ENCODE measurements around the gene THRAP3. TPM values are rescaled to one million over a fixed set of nuclear protein-coding genes. Genes with fewer than 3 reads are reported as not detected.

Gene THRAP3
- total and polyA plus RNA-seq, 9 of the 15 experiments (the other 6 are each of a cell fraction or from before 2014, with no cell fraction given) = 66.2 to 135 (median 113) TPM

DNA sequence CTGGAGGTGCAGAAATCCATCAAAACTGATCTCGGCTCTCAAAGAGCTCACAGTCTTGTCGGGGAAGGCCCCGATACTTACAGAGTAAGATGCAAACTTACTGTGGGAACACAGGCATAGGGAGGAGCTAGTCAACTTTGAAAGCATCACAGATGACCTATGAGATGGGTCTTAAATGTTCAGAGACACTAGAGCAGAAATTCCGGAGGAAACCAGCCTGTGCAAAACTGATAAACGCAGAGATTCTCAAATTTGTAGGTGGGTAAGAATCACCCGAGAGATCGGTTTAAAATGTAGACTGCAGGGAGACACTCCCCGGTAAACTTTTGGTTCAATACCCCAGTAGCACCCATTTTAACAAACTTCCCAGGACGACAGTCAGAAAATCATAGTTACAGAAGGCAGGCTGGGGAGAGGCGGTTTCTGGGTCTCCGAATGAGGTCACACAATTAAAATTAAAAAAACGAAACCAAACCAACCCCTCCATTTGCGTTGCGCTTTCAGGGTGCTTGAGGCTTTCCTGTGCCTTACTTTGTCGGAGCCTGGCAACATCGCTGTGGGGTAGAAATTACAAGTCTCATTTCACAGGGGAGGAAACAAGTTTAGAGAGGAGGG is 755 bp upstream of the THRAP3 start (continued):
- TF ChIP-seq, protein P1, sequence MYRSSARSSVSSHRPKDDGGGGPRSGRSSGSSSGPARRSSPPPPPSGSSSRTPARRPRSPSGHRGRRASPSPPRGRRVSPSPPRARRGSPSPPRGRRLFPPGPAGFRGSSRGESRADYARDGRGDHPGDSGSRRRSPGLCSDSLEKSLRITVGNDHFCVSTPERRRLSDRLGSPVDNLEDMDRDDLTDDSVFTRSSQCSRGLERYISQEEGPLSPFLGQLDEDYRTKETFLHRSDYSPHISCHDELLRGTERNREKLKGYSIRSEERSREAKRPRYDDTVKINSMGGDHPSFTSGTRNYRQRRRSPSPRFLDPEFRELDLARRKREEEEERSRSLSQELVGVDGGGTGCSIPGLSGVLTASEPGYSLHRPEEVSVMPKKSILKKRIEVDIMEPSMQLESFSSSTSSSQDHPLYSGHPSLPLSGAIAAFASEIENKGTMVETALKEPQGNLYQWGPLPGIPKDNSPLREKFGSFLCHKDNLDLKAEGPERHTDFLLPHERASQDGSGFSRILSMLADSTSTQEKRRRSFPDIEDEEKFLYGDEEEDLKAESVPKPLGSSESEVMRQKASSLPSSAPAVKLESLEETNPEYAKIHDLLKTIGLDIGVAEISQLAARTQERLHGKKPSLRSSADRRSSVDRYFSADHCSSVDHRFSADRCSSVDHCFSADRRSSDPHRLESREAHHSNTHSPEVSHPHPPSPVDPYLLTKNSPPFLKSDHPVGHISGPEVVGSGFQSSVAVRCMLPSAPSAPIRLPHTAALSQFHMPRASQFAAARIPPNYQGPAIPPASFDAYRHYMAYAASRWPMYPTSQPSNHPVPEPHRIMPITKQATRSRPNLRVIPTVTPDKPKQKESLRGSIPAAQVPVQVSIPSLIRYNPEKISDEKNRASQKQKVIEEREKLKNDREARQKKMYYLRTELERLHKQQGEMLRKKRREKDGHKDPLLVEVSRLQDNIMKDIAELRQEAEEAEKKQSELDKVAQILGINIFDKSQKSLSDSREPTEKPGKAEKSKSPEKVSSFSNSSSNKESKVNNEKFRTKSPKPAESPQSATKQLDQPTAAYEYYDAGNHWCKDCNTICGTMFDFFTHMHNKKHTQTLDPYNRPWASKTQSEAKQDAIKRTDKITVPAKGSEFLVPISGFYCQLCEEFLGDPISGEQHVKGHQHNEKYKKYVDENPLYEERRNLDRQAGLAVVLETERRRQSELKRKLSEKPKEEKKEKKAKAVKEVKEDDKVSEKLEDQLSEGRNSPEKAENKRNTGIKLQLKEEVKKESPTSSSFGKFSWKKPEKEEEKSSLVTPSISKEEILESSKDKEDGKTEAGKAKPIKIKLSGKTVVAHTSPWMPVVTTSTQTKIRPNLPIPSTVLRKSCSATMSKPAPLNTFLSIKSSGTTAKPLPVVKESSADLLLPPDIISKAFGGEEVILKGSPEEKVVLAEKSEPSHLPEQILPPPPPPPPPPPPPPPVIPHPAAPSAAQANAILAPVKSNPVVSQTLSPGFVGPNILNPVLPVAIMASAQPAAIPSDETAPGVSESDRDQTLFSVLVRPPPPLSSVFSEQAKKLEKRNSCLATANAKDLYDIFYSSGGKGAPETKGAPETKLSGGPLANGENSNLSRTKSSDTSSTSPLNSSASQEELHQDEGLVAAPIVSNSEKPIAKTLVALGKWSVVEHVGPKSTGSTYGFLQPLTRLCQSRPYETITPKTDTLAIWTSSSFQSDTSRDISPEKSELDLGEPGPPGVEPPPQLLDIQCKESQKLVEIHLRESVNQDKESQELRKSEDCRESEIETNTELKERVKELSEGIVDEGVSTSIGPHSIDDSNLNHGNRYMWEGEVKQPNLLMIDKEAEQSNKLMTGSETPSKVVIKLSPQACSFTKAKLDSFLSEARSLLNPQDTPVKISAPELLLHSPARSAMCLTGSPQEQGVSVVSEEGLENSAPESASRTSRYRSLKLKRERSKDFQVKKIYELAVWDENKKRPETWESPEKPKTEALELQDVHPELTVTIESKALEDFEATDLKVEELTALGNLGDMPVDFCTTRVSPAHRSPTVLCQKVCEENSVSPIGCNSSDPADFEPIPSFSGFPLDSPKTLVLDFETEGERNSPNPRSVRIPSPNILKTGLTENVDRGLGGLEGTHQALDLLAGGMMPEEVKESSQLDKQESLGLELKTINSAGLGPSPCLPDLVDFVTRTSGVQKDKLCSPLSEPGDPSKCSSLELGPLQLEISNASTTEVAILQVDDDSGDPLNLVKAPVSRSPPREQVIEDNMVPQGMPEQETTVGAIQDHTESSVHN (IDR thresholded peaks at IDR 0.05; ENCODE audit: borderline replicate concordance in 1 of 2, low read depth in 1 of 2) = no peak
- TF ChIP-seq, protein P2, sequence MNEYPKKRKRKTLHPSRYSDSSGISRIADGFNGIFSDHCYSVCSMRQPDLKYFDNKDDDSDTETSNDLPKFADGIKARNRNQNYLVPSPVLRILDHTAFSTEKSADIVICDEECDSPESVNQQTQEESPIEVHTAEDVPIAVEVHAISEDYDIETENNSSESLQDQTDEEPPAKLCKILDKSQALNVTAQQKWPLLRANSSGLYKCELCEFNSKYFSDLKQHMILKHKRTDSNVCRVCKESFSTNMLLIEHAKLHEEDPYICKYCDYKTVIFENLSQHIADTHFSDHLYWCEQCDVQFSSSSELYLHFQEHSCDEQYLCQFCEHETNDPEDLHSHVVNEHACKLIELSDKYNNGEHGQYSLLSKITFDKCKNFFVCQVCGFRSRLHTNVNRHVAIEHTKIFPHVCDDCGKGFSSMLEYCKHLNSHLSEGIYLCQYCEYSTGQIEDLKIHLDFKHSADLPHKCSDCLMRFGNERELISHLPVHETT (CRISPR knock-in tag; conservative IDR thresholded peaks at IDR 0.05 in 1 of 2, IDR thresholded peaks at IDR 0.05 in 1 of 2) = no peak
- TF ChIP-seq ZNF431 (CRISPR knock-in tag; IDR thresholded peaks at IDR 0.05) (no peak), FOXK2 (conservative IDR thresholded peaks at IDR 0.05 in 1 of 2, IDR thresholded peaks at IDR 0.05 in 1 of 2; ENCODE audit: low read depth in 2 of 2) (no peak; a peak in 2 of 4 replicates), KLF13 (tag; IDR thresholded peaks at IDR 0.05; ENCODE audit: borderline replicate concordance, low read depth) (no peak), NKRF (IDR thresholded peaks at IDR 0.05; ENCODE audit: borderline replicate concordance) (no peak; the same call in 1 of the 2 replicates), CBFA2T3 (IDR thresholded peaks at IDR 0.05) (peak; percentile 57), KAT2B (IDR thresholded peaks at IDR 0.05; ENCODE audit: low read depth, low read length) (no peak), ZNF436 (CRISPR knock-in tag; IDR thresholded peaks at IDR 0.05) (0 out of 2 replicates have a peak, but pooled peaks have one; percentile 55)
- TF ChIP-seq, protein P3, sequence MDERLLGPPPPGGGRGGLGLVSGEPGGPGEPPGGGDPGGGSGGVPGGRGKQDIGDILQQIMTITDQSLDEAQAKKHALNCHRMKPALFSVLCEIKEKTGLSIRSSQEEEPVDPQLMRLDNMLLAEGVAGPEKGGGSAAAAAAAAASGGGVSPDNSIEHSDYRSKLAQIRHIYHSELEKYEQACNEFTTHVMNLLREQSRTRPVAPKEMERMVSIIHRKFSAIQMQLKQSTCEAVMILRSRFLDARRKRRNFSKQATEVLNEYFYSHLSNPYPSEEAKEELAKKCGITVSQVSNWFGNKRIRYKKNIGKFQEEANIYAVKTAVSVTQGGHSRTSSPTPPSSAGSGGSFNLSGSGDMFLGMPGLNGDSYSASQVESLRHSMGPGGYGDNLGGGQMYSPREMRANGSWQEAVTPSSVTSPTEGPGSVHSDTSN (CRISPR knock-in tag; IDR thresholded peaks at IDR 0.05; ENCODE audit: low read depth) = no peak
- TF ChIP-seq, protein P3 (tag; conservative IDR thresholded peaks at IDR 0.05; ENCODE audit: low read depth) = no peak

All from K562 (cell line).